Ovary (tissue), 3 donors: Measurements from ENCODE around the gene HILPDA.

Source experiments
- EP300 ChIP-seq: sonication (generic); formaldehyde crosslinking; IDR thresholded peaks from one replicate; pipeline ENCODE4 v1.6.1; 2017; ENCODE audit warnings: antibody characterized with exemption
- POLR2A ChIP-seq: fragments of 450-650 bp; IDR thresholded peaks from one replicate; pipeline ENCODE4 v1.6.1; 2017; ENCODE audit warnings: antibody characterized with exemption, mild to moderate bottlenecking, moderate library complexity
- TF ChIP-seq, protein P1 (sequence below), 3 donors: fragments of 450-650 bp in 2 of 3; fragments of 200-600 bp in 1 of 3; IDR thresholded peaks; one replicate each; pipeline versions ENCODE4 v1.5.1 to v1.8.0; 2016 to 2022; ENCODE audit warnings: antibody characterized with exemption in 3 of 3, mild to moderate bottlenecking in 1 of 3
- donor health status: DM: no; HTN: no; CAD: no.

DNA sequence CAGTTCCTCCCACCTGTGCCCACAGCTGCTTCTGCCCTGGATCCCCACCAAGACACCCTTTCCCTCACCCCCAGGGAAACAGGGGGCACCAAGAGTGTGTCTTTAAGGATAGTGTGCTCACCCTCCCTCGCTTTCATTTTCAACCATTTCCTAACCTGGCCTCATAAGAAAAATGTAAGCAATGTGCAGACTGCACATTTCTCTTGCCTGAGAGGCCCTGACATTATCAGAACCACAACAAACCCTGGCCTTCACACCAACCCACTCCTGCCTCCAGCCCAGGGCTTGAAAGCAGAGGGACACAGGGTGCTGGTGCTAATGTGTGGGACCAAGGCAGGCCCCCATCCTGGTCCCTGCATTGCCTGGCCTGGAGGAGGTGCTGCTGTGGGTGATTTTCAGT lies 34.9 kb upstream of the HILPDA start:
- no peak for TF ChIP-seq POLR2A
- no peak for TF ChIP-seq EP300
- TF ChIP-seq, protein P1, sequence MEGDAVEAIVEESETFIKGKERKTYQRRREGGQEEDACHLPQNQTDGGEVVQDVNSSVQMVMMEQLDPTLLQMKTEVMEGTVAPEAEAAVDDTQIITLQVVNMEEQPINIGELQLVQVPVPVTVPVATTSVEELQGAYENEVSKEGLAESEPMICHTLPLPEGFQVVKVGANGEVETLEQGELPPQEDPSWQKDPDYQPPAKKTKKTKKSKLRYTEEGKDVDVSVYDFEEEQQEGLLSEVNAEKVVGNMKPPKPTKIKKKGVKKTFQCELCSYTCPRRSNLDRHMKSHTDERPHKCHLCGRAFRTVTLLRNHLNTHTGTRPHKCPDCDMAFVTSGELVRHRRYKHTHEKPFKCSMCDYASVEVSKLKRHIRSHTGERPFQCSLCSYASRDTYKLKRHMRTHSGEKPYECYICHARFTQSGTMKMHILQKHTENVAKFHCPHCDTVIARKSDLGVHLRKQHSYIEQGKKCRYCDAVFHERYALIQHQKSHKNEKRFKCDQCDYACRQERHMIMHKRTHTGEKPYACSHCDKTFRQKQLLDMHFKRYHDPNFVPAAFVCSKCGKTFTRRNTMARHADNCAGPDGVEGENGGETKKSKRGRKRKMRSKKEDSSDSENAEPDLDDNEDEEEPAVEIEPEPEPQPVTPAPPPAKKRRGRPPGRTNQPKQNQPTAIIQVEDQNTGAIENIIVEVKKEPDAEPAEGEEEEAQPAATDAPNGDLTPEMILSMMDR (IDR thresholded peaks at IDR 0.05) = no peak
